SHP77 treated with DMSO at 0.1 percent for 48 hours (cell line): ENCODE results near the gene CHMP6.

Source experiments
- DNase-seq: peaks from one replicate; lab custom pipeline; 2025; lab: John Stamatoyannopoulos, UW

Gene CHMP6

DNA sequence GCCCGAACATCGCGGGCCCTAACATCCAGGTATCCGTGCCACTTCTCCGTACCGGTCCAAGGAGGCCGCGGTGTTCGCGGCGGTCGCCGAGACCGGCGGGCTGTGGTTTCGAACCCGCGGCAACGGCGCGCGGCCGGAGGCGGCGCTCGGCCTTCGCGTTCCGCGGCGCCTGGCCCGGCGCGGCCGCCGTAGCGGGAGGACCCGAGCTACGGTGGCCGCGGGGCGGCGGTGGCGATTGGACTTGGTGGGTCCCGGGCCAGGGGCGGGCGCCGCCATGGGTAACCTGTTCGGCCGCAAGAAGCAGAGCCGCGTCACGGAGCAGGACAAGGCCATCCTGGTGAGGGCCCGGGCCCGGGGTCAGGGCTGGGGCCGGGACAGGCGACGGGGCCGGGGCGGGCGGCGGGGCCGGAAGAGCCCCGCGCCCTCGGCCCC lies at the start of gene CHMP6:
Gene CHMP6, plus strand, starts transcription at position 197 of the 432 bp plus-strand sequence. Its CDS starts 78 bp downstream, at position 275.
- no peak for DNase-seq

DNA sequence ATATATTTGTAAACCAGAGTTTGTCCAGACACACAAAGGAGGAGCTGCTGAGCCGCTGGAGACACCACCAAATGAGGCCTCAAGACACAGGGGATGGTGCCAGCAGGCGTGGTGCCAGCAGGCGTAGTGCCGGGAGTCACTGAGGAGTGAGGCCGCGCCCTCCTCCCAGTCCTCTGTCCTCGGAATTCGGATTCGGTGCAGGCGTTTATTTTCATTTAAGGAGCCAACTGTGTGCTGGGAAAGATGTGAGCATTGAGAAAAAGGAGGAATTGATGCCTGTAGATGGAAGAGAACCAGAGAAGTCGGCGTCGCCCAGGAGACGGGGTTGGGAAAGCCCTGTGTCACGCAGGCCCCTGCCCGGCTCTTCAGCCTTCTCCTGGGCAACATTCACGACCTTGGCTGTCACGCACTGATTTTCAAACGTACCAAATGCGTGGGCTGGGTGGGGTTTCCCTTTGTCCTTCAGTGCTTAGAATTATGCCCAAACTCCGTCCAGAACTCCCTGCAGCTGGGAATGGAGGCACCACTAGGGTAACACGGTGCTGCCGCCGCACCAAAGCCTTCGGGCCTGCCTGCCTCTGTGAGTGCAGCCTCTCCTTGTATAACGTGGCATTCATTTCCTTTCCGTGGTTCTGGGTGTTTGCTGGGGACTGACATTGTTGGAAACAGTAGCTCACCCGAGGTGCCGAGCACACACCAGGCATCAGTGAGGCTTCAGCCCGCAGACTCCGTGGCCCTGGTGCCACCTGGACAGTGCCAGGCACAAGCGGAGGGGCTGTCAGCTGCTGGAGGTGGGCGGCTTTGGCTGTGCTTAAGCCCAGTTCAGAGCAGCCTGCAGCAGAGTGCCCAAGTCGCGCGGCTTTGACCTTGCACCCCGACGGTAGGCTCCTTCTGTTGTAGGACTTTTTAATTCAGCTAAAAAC lies 49.0 kb upstream of the CHMP6 start:
- DNase-seq = no peak

DNA sequence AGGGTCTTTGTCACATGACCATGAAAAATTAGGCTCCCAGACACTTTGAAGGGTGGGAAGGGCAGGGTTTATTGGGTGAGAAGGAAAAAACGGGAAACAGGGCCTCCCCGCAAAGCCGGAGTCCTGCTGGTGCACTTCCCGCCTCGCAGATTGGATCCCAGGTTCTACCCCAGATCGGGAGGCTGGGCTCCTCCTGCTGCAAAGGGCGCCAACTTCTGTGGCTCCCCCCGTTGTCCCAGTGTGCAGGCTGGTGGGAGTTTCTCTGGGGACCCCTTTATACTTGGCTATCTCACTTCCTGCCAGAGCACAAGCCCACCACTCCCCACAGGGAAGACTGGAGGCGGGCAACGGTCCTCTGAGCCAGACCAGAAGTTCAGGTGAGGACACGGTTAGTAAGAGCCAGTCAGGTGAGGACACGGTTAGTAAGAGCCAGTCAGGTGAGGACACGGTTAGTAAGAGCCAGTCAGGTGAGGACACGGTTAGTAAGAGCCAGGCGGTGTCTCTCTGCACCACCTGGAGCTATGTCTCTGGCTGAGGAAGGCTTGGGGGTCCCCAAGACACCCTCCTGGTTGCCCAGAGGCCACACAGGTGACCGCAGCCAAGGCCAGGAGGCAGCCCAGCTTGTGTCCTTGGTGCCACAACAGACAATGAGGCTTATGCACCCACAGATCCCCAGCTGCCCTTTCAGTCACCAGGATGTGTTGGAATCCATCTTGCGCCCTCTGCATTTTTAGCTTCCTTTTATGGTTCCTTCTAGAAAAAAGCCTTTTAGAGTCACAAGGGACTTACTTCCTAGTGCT lies 48.1 kb upstream of the CHMP6 start:
- no peak for DNase-seq

DNA sequence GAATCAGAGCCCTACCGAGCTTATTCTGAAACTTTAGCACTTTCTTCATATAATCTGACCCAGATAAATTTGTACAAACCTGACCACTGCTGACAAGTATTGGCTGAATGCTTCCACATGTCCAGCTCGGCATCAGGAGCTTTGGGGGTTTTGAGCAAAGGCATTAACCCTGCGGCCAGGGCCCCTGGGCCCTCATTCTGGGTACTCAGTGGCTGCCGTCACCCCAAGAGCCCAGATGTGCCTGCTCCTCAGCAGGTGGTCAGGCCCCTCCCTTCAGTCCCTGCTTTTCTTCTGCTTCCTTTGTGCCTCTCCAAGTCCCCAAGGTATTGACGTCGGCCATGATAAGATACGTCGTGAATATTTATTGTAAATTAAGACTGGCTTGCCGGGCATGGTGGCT lies 47.3 kb upstream of the CHMP6 start:
- DNase-seq = no peak

DNA sequence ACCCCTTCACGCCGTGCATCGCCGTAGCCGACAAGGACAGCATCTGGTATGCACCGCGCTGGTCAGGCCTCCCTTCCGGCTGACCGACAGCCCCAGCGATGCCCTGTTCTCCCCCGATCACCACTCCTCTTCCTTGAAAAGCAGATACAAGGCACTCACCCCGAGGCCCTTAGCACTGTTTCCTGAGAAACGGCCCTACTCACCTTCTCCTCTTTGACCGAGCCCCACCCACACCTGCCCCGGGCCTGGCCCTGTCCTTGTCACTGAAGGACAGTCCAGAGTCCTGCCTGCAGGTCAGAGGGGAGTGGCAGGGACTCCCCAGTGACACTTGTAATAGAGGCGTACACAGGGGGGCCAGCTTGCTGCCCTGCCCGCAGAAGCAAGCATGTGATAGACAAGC lies 45.9 kb upstream of the CHMP6 start:
- no peak for DNase-seq

- DNase-seq = no peak
Measured at GRCh38 chr17:80946449-80946848, 45.2 kb upstream of the CHMP6 start.

DNA sequence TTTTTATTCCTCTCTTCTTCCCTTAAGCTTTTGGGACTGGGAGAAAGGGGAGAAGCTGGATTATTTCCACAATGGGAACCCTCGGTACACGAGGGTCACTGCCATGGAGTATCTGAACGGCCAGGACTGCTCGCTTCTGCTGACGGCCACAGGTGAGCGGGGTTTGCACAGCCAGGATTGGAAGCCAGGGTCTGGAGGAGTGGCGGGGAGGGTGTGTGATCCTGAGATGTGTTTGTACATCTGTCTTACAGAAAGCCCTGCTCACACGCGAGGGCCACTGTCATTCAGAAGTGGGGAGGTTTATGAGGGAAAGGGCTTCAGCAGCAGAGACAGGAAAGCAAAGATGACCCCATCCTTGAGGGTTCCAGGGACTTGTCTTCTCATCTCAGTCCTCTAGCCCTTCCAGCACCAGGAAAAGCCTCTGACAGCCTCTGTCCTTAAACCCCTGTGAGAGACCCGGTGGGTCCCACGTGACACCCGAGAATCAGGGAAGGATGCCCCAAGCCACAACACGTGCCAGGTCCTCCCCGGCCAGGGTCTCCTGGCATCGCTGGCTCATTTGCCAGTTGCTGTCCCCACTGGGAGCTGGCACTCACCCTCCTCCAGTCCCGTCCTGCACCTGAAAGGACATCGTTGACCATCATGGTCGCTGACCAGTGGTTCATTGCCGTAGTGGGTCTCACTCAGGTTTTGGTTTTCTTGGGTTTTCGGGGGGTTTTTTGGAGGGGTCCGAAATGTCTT lies 44.3 kb upstream of the CHMP6 start:
- no peak for DNase-seq

- no peak for DNase-seq
Measured at GRCh38 chr17:80948019-80948975, 43.3 kb upstream of the CHMP6 start.

DNA sequence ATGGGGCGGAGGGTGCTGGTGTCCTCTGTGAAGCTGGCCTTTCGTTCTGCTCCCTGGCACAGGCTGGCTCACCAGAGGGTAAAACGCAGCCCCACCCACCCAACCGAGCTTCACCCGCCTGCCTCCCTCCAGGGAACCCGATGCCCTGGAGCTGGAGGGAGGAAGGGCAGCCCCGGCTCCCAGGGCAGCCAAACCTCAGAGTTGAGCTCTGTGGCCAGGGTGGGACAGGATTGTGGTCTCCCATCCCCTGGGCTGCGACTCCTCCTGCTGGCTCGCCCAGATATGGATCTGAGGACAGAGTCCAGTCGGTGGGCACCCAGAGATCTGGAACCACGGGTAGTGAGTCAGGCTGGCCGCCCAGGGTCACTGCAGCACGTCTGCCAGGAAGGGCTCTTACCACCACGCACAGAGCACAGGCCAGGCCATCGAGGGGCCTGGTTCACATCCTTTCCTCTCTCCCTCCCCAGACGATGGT lies 42.6 kb upstream of the CHMP6 start:
- DNase-seq = no peak

- DNase-seq = no peak
Measured at GRCh38 chr17:80949451-80950421, 41.9 kb upstream of the CHMP6 start.

DNA sequence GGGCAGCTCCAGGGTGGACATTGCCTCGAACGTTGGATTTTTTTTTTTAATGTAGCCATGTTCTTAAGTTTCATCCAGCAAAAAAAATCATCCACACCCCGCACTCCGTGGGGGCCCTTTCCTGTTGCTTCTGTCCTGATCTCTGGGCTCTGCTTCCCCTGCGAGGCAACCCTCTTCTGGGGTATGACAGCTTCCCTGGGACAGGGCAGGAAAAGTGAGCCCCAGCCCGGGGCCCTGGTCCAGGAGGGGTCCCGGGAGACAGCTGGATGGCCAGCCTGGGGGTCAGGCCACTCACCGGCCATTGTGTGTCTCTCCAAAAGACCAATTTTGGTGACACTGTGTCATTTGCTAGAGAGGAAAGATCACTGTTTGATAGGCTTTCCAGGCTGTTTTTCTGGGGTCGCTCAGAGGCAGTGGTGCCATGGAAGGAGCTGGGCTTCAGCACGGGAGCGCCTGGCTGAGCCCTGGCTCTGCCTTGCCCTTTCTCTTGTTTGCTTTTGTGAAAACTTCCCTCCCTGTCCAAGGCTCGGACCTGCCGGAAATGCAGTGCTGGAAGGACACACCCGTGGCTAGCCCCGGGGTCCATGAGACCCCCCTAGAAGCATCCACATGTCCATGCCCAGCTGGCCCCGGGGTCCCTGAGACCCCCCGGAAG lies 41.0 kb upstream of the CHMP6 start:
- DNase-seq = no peak

- DNase-seq = no peak
Measured at GRCh38 chr17:80951121-80952090, 40.2 kb upstream of the CHMP6 start.

DNA sequence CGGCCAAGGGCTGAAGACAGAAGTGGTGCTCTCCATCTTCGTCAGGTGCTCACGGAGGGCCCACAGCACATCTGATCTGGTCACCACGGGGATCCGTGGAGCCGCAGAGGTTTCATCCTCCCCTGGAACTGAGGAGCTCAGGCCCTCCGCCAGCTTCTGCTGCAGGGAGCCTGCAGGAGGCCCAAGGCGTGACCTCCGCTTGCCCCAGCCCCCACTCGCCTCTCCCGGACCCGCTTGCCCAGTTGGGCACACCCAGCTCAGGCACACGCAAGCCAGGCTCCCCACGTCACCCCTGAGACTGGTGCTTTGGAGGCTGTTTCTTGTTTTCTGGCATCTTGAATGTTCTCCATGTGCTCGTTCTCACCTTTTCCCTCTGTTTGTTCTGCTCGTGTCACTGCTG lies 39.4 kb upstream of the CHMP6 start:
- DNase-seq = no peak

DNA sequence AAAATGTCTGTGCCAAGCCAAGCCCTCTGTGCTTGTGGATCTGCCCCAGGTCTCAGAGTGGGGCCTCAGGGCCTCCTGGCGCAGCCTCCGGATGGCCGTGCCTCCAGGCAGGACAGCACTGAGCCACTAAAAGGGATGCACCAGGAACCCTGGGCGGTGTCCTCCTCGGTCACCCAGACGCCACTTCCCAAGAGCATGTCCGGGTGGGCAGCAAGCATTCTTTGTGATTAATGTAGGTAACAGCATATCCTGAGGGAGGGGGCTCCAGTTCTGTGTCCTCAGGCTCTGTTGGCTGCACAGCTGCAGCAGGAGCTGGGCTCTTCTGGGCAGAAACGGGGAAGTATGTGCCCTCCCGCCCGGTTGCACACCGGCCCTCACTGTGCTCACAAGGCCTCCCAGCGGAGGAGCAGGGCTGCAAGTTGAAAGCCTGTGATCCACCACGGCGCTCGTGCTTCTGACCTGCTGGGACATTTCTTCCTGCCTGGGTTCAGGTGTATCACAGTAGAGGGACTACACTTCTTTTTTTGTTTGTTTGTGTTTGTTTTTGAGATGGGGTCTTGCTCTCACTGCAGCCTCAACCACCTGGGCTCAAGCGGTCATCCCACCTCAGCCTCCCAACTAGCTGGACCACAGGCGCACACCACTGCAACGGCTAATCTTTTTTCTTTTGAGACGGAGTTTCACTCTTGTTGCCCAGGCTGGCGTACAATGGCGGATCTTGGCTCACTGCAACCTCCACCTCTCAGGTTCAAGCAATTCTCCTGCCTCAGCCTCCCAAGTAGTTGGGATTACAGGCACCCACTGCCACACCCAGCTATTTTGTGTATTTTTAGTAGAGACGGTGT lies 37.9 kb upstream of the CHMP6 start:
- DNase-seq = no peak

DNA sequence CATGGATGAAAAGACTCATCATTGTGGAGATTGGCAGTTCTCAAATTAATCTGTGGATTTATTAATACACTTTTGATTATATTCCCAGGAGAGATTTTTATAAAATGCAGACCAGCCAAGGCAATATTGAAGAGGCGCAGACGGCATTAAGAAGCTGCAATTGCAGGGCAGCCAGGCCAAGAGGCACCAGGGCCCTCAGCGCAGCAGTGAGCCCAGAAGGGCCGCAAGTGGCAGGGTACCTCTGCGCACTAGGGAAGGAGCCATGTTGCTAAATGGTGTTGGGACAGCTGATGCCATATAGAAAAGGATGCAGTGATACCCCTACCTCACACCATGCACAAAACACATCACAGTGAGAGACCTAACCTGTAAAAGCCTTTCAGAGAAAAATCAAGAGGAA lies 36.6 kb upstream of the CHMP6 start:
- no peak for DNase-seq

DNA sequence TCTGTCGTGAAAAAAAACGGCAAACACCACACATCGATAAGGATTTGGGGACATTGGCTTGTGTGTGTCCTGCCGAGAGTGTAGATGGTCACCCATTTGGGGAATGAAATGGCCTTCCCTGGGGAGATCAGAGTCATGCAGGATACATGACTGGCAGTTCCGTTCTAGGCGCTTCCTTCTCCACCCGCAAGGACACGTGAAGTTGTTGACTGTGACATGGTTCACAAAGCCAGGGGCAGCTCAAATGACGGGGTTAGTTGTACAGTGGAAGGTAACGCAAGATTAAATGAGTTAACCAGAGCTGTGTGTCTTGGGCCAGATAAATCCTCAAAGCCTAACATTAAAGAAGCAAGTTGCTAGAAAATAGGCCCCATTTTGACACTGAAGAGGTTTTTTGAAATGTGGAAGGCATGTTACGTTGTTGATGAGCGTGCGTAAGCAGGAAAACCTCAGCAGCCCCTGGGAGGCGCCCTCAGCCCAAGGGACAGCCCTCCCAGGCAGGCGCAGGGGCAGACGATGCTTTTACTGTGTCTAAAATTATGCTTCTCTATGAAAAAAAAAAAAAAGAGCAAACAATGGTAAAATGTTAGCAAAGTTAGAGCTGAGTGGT lies 35.9 kb upstream of the CHMP6 start:
- DNase-seq = no peak
